Fibroblast of skin of abdomen (primary cell): ENCODE results near the gene SP6.

Experiments
- DNase-seq: peaks from one replicate; pipeline ENCODE4 v3.0.0-alpha.2; 2013

The SP6 gene

DNA sequence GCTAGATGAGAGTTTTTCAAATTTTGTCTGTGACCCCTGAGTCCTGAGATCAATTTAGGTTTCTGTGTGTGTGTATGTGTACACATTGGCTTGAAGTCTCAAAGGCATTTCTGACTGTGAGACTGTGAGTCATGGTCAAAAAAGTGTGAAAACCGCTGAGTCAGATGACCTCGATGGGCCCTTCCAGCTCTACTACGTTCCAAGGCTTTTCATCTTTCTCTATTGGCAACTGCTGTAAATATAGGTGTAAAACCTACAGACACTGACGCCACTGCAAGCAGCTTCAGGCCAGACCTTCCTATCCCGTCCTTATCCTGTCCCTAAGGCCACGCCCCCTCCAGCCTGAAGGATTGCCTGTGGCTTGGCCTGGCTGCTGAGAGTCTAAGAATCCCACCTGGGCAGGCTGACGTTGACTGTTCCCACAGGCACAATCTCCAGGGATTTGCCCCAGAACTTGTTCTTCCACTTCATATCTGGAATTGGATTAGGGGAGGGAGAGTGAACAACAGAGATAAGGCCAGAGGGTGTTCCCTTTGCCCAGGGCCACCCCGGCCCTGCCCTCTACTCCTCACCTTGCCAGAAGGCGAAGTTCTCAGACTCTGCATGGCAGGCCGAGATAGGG is 40.7 kb downstream of the SP6 start:
- DNase-seq, result peak; percentile 84

DNA sequence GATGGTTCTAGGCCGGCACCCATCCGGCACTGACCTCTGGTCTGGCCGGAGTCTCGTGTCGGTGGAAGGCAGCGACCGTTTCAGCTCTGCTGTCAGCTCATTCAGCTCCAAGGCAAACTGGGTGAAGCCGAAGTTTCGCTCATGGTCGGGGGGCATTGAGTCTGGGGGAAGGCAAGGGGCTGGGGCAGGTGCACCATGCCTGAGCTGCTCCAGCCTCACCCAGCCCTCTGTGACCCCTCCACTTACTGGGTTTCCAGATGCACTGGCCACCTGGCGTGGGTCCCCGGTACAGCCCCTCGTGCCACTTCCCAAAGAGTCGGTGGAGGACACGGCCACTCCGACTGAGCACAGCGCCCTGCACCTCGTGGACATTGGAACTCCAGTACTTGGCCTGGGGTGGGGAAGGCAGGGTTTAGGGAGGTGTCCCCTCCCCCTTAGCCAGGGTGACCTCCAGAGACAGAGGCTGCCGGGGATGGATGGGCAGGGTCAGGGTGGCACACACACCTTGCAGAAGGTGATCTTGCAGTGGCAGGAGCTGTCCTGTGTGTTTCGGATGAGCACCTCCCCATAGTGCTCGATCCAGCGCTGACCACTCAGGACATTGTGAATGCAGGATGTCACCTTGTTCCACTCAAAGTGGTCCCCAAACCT is 42.0 kb downstream of the SP6 start:
- DNase-seq, result no peak

DNA sequence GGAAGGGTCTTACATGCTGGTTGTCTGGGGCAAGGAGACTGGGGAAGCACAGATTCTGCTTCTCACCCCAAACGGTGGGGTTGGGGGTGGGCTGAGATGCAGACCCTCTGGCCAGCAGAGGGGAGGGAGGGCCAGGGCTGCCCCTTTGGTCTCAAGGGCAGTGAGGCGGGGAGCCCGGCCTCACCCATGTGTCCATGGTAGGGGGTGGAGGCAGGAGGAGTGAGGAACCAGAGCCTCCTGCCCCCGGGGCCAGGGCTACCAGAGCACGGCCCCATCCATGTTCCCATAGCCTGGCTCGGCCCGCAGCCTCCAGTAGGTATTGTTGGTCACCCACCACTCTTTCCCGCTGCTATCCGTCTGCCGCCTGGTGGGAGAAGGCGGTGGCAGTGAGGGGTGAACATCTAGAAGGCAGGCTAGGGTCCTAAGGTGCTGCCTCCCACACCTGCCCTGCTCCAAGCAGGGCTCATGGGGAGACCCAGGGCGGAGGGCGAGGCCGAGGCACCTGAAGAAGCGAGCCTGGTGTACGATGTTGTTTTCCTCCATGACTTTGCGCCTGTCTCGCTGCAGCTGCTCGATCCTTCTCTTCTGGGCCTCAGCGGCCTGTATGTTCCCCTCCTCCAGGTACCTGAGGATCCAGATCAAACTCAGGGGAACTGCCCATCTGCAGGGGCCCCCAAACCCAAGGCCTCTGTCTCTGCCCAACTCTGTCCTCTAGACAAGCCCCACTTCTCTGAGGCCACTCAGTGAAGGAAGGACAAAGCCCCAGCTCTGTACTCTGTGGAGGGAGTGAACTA is 42.7 kb downstream of the SP6 start:
- DNase-seq, result no peak

DNA sequence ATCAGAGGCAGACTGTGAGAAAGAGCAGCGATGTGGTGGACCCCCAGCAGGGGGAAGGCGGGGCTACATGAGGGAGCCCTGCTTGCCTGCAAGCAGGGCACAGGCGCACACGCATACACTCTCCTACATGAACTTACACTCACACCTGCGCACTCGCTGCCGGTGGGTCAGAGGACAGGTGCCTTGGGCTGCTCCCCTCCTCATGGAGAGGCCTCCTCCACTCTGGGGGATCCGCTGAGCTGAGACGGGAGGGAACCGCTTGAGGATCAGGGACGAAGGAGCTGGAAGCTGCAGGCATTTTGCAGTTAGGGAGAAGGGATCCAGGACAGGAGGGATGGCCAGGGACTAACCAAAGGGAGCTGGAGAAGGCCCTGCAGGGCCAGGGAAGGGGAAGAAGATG is 43.5 kb downstream of the SP6 start:
- DNase-seq, result no peak

DNA sequence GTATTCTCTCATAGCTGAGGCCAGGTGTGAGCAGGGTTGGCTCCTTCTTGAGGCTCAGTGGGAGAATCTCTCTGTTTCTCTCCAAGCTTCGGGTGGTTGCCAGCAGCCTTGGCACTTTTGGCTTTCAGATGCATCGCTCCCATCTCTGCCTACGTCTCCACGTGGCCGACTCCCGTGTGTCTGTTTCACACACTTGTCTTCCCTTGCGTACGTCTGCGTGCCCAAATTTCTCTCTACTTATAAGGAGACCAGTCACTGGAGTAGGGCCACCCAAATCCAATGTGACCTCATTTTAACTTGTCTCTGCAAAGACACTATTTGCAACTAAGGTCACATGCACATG is 44.1 kb downstream of the SP6 start:
- DNase-seq, result no peak

DNA sequence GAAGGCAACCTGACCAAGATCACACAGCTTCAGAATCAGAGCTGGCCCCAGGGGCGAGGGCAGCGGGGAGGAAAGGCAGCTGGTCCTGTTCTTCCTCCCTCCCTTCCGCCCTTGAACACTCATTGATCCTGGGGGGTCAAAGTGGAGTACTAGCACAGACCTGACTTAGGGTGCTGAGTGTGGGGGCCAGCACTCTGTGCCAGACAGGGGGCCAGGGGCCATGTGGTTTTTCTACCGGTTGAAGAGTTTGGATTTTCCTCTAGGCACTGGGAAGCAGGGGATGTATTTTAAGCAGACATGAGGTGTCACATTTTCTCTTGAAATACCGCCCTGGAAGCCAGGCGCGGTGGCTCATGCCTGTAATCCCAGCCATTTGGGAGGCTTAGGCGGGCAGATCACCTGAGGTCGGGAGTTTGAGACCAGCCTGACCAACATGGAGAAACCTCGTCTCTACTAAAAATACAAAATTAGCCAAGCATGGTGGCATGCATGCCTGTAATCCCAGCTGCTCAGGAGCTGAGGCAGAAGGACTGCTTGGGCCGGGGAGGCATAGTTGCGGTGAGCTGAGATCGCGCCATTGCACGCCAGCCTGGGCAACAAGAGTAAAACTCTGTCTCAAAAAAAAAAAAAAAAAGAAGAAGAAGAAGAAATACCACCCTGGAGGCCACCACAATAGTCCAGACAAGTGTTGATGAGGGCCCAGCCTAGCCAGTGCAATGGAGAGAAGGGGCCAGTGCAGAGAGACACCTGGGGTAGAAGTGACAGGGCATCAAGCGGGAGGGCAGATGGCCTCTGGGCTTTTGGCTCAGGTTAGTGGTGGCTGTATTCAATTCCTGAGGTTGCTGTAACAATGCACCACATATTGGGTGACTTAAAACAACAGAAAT is 44.7 kb downstream of the SP6 start:
- DNase-seq, result no peak

DNA sequence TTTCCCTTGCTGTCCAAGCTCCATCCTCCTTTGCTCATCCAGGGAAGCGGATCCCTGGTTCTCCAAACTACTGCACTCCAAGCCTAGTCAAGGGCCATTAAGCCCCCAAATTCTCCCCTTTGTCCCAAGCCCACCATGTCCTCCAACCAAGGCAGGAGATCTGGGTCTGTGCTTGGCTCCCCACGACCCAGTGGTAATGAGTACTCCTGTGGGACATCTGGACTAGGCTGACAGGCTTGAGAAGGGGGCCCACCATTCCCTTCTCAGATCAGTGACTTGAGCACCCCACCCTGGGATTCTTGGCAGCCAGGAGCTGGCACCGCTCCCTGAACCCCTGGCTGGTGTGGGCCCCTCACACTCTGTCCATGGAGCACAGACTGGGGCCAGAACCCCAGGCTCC is 46.5 kb downstream of the SP6 start:
- DNase-seq, result no peak

DNA sequence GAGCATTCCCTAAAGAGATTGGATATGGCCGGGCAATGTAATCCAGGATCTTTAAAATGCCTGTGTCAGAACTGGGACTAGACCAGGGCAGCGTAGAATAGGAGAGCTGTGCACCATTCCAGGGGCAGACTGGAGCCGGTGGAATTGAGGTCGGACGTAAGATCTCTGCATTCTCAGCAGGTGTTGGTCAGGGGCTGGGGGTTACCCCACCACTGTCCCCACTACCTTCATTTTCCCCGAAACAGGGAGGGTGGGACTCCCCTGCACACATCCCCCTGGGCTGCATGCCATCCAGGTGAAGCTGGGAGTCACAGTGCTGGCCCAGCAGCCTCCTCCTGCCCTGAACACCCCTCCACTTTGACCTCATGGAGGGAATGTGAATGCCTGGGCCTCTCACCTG is 47.2 kb downstream of the SP6 start:
- DNase-seq, result no peak

DNA sequence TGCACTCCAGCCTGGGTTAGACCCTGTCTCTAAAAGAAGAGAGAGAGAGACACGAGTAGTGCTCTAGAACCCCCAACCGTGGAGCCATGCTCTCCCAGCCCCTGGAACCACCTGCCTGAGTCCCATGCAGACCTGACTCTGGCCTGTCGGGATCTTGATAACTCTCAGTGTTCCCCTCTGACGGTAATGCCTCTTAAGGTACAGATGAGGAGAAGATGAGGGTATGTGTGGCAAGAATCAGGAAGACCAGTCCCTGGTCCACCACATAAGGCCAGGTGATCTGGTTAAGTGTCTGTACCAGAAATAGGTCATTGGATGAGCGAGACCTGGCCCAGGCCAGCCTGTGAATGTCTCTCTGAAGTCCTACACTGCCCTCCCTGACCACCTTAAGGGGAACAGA is 47.8 kb downstream of the SP6 start:
- DNase-seq, result no peak

DNA sequence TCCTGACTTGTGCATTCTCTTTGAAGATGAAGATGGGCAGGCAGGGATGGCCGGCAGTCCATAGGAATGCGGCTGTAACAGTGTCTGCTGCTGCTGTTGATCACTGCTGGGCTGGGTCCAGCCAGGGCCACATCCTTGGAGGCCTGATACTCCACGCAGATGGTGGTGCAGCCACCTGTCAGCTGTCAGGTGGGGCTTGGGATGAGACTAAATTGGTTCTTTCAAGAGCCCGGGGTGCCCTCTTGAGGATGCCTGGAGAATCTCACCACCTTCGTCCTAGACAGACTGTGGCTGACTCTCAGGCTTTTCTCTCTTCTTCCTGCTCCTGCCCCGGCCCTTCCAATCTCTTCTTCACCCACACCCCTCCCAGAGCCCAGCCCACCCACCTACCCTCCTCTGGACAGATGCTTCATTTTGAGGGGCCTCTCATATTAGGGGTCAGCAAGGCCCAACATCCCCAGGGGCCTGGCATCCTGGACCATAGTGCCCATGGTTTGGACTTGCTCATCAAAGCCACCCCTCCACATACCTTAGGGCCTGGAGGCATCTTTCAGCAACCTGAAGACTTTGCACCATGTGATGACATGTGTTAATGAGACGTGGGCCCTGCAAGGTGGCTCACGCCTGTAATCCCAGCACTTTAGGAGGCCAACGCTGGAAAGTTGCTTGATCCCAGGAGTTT is 48.5 kb downstream of the SP6 start:
- peak; percentile 25 for DNase-seq

DNA sequence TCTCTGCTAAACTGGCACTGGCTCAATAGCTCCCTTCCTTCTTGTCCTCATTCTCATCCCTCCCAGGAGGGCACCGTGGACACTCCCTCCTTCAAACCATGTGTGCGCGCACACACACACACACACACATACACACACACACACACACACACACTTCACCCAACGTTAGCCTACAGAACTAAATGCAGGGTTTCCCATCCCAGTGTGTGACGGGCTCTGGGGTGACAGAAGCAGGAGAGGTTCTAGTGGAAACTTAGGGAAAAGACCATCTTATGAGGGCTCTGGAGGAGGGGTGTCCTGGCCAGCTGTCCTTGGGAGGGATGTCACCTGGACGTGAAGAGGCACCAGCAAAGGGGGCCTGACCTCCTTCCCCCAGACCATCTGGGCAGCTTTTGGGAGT is 49.1 kb downstream of the SP6 start:
- DNase-seq, result no peak

DNA sequence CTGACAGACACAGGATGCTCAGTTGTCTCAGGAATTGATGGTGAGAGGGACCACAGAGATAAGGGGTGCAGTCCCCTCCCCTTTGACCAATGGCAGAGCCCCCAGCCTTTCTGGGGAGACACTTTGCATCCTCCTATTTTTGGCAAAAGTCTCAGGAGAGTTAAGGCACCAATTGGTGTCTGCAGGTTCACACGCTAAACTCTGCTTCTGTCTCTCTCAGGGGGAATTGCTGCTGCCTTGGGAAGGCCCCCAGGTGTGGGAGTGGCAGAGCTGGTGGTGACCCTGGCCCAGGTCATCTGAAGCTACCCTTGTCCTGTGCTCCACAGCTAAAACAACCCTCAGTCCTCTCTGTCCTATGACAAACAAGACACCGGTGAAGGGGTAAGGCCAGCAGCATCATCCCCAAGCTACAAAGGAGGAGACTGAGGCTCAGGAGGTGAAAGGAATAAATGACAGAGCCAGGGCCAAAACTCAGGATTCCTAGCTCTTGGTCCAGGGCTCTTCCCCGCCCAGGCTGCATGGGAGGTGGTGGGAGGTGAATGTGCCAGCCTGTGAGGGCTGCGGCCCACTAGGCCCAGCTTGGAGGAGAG is 49.7 kb downstream of the SP6 start:
- no peak for DNase-seq

DNA sequence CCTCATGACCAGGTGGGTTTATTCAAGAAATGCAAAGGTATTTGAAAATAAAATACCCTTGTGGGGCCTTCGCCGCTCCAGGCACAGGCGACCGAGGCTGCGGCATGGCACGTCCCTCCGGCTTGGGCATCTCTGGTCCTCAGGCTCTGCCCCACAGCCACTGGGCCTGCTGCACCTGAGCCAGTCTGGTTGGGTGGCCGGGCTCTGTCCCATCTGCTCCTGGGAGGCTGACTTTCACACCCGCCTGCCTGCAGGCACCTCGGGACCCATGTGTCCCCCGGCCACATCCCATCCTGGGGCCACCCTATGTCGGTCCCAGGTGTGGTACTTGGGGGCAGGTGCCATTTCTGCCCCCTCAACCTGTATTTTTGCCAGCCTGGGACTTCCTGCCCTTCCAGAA is 50.3 kb downstream of the SP6 start:
- no peak for DNase-seq

DNA sequence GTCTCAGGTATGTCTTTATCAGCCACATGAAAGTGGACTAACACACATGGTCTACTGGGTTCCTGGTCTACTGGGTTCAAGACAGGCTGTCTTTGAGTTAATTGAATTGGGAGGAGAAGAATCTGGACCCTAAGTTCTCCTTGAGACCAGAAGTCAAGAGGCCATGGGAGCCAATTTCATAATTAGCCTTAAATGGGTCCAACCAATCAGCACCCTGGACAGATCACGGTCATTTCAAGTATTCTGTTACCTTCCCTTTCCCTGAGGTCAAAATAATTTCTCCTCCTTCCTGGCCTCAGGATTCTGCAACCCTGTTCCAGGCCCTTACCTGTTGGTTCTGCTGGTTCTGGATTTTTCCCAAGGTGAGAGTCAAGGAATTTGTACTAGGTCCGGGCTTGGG is 53.2 kb downstream of the SP6 start:
- DNase-seq, result no peak
